ENCODE results near the gene DDR1.
A peak's percentile ranks its signal among the peaks of the same experiment; 100 is the strongest.
"Not testable (repeated sequence)": the region's sequence is repeated elsewhere in the genome, so short reads cannot be mapped to it uniquely, and the experiment has no call there.

The DDR1 gene

GRCh38 chr6:30922447-30922852 is 38.1 kb downstream of the DDR1 start:
- DNase-seq: no peak

GRCh38 chr6:30924040-30924627 is 39.8 kb downstream of the DDR1 start:
- not testable (repeated sequence) for DNase-seq

- DNase-seq: no peak
Measured at GRCh38 chr6:30926644-30927043, 42.3 kb downstream of the DDR1 start.

GRCh38 chr6:30927080-30927479 is 42.8 kb downstream of the DDR1 start:
- not testable (repeated sequence) for DNase-seq

GRCh38 chr6:30928677-30929076 is 44.4 kb downstream of the DDR1 start:
- no peak for DNase-seq

GRCh38 chr6:30930506-30930905 is 46.2 kb downstream of the DDR1 start:
- DNase-seq: no peak

GRCh38 chr6:30931272-30931671 is 47.0 kb downstream of the DDR1 start:
- DNase-seq: no peak

GRCh38 chr6:30931969-30932645 is 47.8 kb downstream of the DDR1 start, which contains the start of gene SFTA2:
Gene SFTA2 (minus strand): TSS chr6:30932170. CDS start chr6:30932096, 74 bp downstream.
- no peak for DNase-seq

GRCh38 chr6:30932665-30933365 is 48.5 kb downstream of the DDR1 start:
- no peak for DNase-seq

- no peak for DNase-seq
Measured at GRCh38 chr6:30935018-30935417, 50.7 kb downstream of the DDR1 start.

GRCh38 chr6:30937265-30937664 is 52.9 kb downstream of the DDR1 start:
- no peak for DNase-seq

- no peak for DNase-seq
Measured at GRCh38 chr6:30938730-30939129, 54.4 kb downstream of the DDR1 start.

GRCh38 chr6:30939473-30939872 is 55.2 kb downstream of the DDR1 start:
- DNase-seq: no peak

GRCh38 chr6:30940361-30940986 is 56.2 kb downstream of the DDR1 start, which contains the start of gene MUCL3:
Gene MUCL3 (plus strand): TSS chr6:30940973. CDS start chr6:30941000, 27 bp downstream.
- DNase-seq: no peak

- DNase-seq: peak in 1 of 2 donors; percentile 16
Measured at GRCh38 chr6:30942338-30943060, 58.2 kb downstream of the DDR1 start.

- no peak for DNase-seq
Measured at GRCh38 chr6:30944051-30944450, 59.7 kb downstream of the DDR1 start.

- no peak for DNase-seq
Measured at GRCh38 chr6:30945281-30945680, 61.0 kb downstream of the DDR1 start.

- no peak for DNase-seq
Measured at GRCh38 chr6:30947231-30947630, 62.9 kb downstream of the DDR1 start.

- DNase-seq: no peak
Measured at GRCh38 chr6:30948811-30949210, 64.5 kb downstream of the DDR1 start.

Measured in stimulated activated CD4-positive, alpha-beta T cell treated with anti-CD3 and anti-CD28 coated beads, Interleukin-2, amount 100 ng/mL, for 24 hours (primary cell).